GM12801 (cell line): ENCODE results near the gene SUGP1.

Experiments
- TF ChIP-seq, protein P1 (sequence below): IDR thresholded peaks from one replicate; pipeline ENCODE4 v1.5.1; 2011; ENCODE audit warnings: control low read depth; ENCODE audit not compliant: insufficient read length; ENCODE audit errors: extremely low read depth

SUGP1 gene

DNA sequence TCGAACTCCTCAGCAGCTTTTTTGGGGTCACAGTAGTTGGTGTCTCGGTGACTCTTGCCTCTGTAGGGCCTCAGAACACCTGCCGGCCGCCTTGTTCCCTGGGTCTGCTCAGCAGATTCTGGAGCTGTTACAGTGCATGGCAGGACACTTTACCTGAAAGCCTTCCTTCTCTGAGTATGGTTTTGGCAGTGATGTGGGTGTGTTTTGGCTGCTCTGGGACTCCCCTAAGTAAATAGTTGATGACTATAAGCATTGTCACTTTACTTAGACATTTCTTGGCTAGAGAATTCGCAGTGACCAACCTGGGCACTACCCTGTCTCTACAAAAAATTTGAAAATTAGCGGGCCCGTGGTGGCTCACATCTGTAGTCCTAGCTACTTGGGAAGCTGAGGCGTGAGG lies 7.4 kb upstream of the SUGP1 start:
- TF ChIP-seq, protein P1, sequence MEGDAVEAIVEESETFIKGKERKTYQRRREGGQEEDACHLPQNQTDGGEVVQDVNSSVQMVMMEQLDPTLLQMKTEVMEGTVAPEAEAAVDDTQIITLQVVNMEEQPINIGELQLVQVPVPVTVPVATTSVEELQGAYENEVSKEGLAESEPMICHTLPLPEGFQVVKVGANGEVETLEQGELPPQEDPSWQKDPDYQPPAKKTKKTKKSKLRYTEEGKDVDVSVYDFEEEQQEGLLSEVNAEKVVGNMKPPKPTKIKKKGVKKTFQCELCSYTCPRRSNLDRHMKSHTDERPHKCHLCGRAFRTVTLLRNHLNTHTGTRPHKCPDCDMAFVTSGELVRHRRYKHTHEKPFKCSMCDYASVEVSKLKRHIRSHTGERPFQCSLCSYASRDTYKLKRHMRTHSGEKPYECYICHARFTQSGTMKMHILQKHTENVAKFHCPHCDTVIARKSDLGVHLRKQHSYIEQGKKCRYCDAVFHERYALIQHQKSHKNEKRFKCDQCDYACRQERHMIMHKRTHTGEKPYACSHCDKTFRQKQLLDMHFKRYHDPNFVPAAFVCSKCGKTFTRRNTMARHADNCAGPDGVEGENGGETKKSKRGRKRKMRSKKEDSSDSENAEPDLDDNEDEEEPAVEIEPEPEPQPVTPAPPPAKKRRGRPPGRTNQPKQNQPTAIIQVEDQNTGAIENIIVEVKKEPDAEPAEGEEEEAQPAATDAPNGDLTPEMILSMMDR = no peak

DNA sequence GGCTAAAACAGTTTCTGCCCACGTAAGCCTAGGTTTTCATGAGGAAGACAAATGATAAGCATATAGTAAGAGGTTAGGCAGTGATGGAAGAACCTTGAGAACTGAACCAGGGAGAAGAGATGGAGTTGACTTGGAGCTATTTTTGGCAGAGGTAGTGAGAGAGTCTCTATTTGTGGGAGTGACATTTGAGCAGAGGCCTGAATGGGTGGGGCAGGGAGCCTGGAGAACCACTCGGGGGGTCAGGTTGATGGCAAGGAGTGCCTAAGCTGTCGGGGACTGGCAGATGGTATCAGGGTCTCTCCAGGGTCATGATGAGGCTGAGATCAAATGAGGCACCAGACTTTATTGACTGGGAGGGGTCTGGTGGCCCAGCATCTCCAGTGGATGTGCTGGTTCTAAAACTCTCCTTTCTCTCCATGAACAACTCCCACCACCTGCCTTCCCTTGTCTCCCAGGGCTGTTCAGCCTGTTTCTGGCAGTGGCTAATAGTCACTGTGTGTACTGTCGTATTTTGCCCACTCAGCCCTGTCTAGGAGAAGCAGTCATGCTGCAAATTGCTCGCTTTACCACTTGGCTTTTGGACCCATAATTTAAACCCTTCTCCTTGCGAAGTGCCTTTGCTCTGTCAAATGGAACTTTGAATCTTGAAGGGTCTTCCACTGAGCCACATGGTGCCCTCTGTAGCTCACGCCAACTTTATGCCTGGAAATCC lies 3.9 kb upstream of the SUGP1 start:
- TF ChIP-seq, protein P1 = no peak

DNA sequence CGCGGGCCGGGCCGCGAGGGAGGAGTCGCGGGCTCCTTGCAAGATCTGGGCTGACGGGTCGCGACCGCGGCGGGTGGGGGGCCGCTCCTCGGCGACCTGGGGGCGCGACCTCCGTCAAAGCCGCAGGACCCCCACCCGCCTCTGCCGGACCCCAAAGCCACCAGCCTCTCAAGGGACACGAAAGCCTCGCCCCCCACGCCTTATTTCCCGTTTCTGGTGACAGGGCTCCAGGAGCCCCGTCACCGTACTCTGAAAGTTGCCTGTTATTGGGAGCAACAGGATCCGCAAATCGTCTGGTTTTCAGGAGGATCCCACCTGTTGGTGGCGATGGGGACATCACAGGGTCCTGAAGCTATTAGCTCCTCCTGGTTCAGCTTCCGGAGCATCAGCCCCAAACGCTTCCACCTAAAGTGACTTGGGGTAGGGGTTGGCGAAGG lies 850 bp upstream of the SUGP1 start:
- TF ChIP-seq, protein P1 = no peak

DNA sequence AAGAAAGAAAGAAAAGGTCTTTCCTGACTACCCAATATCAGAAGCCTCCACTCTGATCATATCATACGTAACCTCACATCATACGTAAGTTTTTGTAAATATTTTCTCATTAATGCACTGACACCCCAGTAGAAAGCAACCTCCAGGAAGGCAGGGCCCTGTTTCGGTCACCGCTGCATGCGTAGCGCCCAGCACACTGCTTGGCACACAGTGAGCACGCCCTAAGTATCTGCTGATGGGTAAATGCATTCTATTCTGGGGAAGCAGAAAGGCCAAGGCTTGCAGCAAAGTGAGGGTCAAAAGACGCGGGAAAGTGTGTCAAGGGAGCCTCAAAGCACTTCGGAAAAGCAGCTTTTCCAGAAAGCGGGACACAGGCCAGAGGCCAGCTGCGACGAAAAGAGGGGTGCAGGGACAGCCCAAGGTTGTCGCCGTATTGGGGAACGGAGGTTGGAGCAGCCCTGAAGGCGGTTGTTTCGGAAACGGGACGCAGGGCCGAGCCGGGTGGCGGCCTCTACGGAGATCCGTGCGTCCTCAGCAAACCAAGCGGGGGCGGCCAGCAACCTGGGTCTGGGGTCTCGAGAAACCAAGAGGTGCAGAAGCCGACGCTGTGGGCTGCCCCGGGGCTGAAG lies 463 bp downstream of the SUGP1 start:
- TF ChIP-seq, protein P1 = no peak

DNA sequence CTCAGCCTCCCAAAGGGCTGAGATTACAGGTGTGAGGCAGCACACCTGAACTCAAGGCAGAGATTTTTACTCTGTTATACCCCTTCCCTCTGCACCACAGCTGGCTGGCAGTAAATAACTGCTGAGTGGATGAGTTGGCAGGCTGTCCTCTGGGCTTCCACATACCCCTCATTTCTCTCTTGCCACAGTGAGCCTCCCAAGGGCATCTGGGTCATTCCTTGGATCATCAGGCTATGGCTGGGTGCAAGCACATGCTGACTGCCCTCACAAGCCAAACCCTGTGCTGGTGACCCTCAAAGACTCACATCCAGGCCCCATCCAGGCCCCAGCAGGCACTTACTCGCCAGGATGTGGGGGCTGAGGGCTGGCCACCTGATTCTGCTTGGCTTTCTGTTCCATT lies 4.2 kb downstream of the SUGP1 start:
- TF ChIP-seq, protein P1 = no peak

DNA sequence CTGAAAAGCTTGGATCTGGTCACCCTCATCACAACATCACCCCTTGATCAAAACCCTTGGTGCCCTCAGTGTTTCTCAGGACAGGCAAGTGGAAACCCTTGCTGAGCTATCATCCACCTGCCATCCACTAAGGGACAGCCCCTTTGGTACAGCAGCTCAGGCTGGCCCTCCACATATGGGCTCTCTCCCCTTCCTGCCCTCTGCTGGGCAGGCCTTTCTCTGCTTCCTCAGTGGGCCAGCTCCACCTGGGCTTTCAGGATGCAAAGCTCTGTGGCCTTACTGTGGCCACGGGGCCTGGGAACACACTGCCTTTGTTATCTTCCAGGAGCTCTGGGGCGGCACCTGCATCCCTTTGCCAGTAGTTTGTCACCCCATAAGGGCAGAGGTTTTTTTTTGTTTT lies 4.9 kb downstream of the SUGP1 start:
- TF ChIP-seq, protein P1 = no peak

DNA sequence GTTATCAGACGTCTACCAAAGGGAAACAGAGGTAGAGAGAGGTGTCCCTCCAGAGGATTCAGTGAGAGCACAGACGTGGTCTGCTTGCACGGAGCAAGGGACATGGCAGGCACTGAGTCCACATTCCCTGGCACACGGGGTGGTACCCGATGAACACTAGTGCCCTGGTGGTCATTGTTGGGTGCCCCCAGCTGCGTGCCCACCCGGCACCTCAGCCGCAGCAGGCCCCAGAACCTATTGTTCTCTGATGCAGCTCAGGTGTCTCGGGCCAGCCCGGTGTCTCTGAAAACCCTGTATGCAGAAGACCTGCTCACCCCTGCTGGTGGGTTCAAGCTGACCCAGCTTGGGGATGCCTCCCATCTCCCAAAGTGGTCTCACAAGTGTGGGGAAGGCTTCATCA lies 11.9 kb downstream of the SUGP1 start:
- TF ChIP-seq, protein P1 = no peak
